ENCODE measurements around the gene PLOD2. TPM values are rescaled to one million over a fixed set of nuclear protein-coding genes. Genes with fewer than 3 reads are reported as not detected.

PLOD2 gene
- total and polyA plus RNA-seq, 9 of the 15 experiments (the other 6 are each of a cell fraction or from before 2014, with no cell fraction given) = 0.18 to 1.5 (median 0.58) TPM

GRCh38 chr3:146170591-146170990, 9.6 kb upstream of the PLOD2 start (continued):
- no peak for TF ChIP-seq RREB1 (CRISPR knock-in tag; IDR thresholded peaks at IDR 0.05)

GRCh38 chr3:146169891-146170290, 8.9 kb upstream of the PLOD2 start:
- H3K27me3 ChIP-seq (ENCODE audit: control insufficient read depth in 2 of 2, insufficient read depth in 2 of 2, low read length in 2 of 2) = no peaks in the 10 kb centered on the region
- WGBS (ENCODE audit: insufficient coverage, low coverage, missing lambda C conversion rate) = 5% methylated on average over 1 of the region's 1 CpG
- intact Hi-C loops (cut with micrococcal nuclease) = no loop called here
- no peak overlapping the region for H3K4me2 ChIP-seq (ENCODE audit: insufficient read depth, low read length)
- no peak for DNase-seq (ENCODE audit: extremely low read depth in 1 of 4, low spot score in 3 of 4)
- FAIRE-seq = no peak
- no TSS peak for BruUV-seq (replicated peaks)
- no peaks in the 10 kb centered on the region for H3K36me3 ChIP-seq (ENCODE audit: control insufficient read depth, insufficient read depth, low read length)
- H4K20me1 ChIP-seq (replicated peaks; ENCODE audit: control insufficient read depth, insufficient read depth, low read length) = no peaks in the 10 kb centered on the region
- in situ Hi-C loops (cut with MboI) = no loop called here
- POLR2A ChIA-PET = no interaction called here
- no peak overlapping the region for H2AFZ ChIP-seq (ENCODE audit: low read depth, low read length)
- no peak for ATAC-seq
- H3K9me3 ChIP-seq (replicated peaks; ENCODE audit: control insufficient read depth, insufficient read depth, low read depth, low read length) = no peaks in the 10 kb centered on the region
- no peak overlapping the region for H3K27ac ChIP-seq (ENCODE audit: extremely low read depth, low read depth, low read length)
- no peak overlapping the region for H3K9ac ChIP-seq (ENCODE audit: insufficient read depth in 1 of 2, low read depth in 2 of 2, low read length in 2 of 2)
- CTCF ChIA-PET (ENCODE audit: low intra/inter-chr PET ratio) = no interaction called here
- no peak overlapping the region for H3K4me3 ChIP-seq
- H3K9me1 ChIP-seq (ENCODE audit: control insufficient read depth, insufficient read depth, low read length) = no peaks in the 10 kb centered on the region
- H3K4me1 ChIP-seq (replicated peaks in 1 of 2; ENCODE audit: control insufficient read depth in 2 of 2, insufficient read depth in 2 of 2, low read length in 2 of 2) = no peaks in the 10 kb centered on the region
- no peaks in the 10 kb centered on the region for H3K79me2 ChIP-seq (ENCODE audit: control insufficient read depth, insufficient read depth, low read length)
- TF ChIP-seq ZNF583 (CRISPR knock-in tag; IDR thresholded peaks at IDR 0.05) = no peak
- no peak for TF ChIP-seq ZNF511 (CRISPR knock-in tag; IDR thresholded peaks at IDR 0.05)
- no peak for TF ChIP-seq COPS2 (conservative IDR thresholded peaks at IDR 0.05)
- TF ChIP-seq ZFP30 (CRISPR knock-in tag; IDR thresholded peaks at IDR 0.05; ENCODE audit: borderline replicate concordance) = no peak
- no peak for TF ChIP-seq CC2D1A (IDR thresholded peaks at IDR 0.05)
- no peak for TF ChIP-seq E2F8 (IDR thresholded peaks at IDR 0.05; ENCODE audit: low read depth, partially characterized antibody)
- no peak for TF ChIP-seq CBX2 (IDR thresholded peaks at IDR 0.05; ENCODE audit: insufficient read depth, low read length, poor library complexity, severe bottlenecking)
- TF ChIP-seq ATF3 (IDR thresholded peaks at IDR 0.05) = no peak
- no peak for TF ChIP-seq ATF3 (CRISPR knock-in tag; conservative IDR thresholded peaks at IDR 0.05)
- TF ChIP-seq RHOXF2B (CRISPR knock-in tag; conservative IDR thresholded peaks at IDR 0.05) = no peak
- TF ChIP-seq KDM5B (IDR thresholded peaks at IDR 0.05; ENCODE audit: insufficient replicate concordance, low read depth, low read length) = no peak
